GM10266 (cell line): ENCODE results near the gene SELENOP.

Experiments
- DNase-seq: peaks from one replicate; pipeline ENCODE4 v3.0.0; 2012; ENCODE audit errors: extremely low spot score
- CTCF ChIP-seq: IDR thresholded peaks from 2 replicates; pipeline ENCODE4 v1.5.1; 2012; ENCODE audit warnings: mild to moderate bottlenecking, low read depth; ENCODE audit not compliant: control insufficient read depth, insufficient read depth; ENCODE audit errors: missing control alignments

SELENOP gene

GRCh38 chr5:42787845-42788244 lies 23.8 kb downstream of the SELENOP start:
- no peak for DNase-seq
- no peak for TF ChIP-seq CTCF

- no peak for DNase-seq
- TF ChIP-seq CTCF = no peak
Measured at GRCh38 chr5:42787073-42787472, 24.6 kb downstream of the SELENOP start.

GRCh38 chr5:42785756-42786155 lies 25.9 kb downstream of the SELENOP start:
- no peak for TF ChIP-seq CTCF
- DNase-seq = no peak

- DNase-seq = no peak
- no peak for TF ChIP-seq CTCF
Measured at GRCh38 chr5:42784132-42784531, 27.6 kb downstream of the SELENOP start.

- no peak for TF ChIP-seq CTCF
- no peak for DNase-seq
Measured at GRCh38 chr5:42781584-42781983, 30.1 kb downstream of the SELENOP start.

- DNase-seq = no peak
- no peak for TF ChIP-seq CTCF
Measured at GRCh38 chr5:42779083-42779482, 32.6 kb downstream of the SELENOP start.

GRCh38 chr5:42772265-42772993 lies 39.3 kb downstream of the SELENOP start:
- no peak for DNase-seq
- TF ChIP-seq CTCF = no peak
